Medulla oblongata (tissue), 1 donor: Measurements from ENCODE around the gene ADAP1.

ENCODE experiments used
- DNase-seq: peaks from one replicate; pipeline ENCODE4 v3.0.0-alpha.2; 2015; ENCODE audit errors: extremely low spot score

ADAP1 gene

DNA sequence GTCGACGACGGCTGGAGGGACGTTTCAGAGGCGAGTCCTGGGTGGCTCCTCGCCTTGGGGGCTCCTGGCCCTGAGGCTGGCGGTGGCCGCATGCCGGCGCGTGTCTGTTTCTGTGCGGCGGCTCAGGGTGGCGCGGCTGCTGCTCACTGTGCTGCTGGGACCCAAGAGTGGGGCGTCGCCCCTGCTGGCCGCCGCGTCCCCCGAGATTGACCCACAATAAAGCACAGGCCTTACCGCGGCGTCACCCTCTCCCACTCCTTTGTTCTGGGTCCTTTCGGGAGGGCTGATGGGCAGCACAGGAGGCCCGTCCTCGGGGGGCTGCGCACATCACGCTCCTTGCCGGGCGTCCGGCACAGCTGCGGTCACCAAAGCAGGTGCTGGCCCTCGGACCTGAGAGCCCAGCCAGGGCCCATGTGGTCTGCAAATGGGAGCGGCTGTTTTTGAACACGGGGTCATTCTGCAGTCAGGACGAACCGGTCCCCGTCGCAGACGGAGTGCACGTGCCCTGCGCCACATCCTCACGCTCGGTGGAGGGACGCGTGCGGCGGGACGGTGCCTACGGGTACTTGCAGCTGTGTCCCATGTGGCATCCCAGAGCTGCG lies 58.9 kb downstream of the ADAP1 start:
- no peak for DNase-seq

DNA sequence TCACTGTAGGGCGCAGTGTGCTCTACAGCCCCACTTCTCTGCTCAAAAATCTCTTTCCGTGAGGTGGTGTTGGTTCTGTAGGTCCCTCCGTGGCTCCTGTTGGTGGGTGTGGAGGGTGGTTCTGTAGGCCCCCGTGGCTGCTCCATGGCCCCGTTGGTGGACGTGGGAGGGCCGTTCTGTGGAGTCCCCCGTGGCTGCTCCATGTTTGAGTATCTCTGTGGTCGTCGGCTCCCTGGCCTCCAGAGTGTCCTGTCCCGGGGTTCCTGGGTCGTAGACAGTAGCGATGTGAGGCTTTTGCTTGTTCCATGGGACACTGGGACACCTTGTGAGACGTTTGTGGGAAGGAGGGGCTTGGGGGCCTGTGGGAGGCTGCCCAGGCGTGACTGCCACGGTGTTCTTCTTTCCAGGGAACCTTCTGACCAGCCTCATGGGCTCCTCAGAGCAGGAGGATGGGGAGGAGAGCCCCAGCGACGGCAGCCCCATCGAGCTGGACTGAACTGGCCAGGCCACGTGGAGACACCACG lies 59.5 kb downstream of the ADAP1 start:
- no peak for DNase-seq

- DNase-seq = no peak
These were observed 60.2 kb downstream of the ADAP1 start for GRCh38 chr7:894164-894867.

DNA sequence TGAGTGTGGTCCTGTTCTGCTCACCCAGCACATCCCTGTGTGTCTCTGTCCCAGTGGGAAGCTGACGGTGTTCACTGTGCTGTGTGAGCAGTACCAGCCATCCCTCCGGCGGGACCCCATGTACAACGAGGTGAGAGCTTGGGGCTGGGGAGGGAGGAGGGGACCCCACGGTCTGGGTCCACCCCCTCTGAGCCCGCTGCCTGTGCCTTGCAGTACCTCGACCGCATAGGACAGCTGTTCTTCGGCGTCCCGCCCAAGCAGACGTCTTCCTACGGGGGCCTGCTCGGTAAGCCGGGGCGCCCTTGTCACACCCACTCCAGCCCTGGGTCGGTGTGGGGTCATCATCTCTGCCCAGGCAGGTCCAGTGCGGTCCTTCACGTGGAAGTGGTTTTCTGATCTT lies 60.8 kb downstream of the ADAP1 start:
- no peak for DNase-seq

- DNase-seq = no peak
These were observed 61.6 kb downstream of the ADAP1 start for GRCh38 chr7:892648-893593.

- DNase-seq = no peak
These were observed 62.7 kb downstream of the ADAP1 start for GRCh38 chr7:891805-892204.

DNA sequence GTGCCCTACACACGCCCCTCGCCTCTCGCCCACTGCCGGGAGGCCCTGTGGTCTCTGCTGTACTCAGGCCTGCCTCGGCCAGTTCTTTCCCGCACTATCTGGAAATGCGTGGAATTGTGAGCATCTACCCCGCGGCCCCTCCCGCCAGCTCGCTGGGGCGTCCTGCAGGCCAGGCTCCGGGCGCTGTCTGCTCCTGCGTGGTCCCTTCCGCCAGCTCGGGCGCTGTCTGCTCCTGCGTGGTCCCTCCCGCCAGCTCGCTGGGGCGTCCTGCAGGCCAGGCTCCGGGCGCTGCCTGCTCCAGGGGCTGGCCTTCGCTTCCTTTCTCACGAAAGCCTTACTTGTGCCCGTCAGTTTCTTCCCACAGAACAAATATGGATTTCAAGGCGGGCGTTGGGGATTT lies 63.2 kb downstream of the ADAP1 start:
- DNase-seq = no peak

GRCh38 chr7:890868-891267 lies 63.6 kb downstream of the ADAP1 start:
- DNase-seq = no peak

GRCh38 chr7:889391-889790 lies 65.1 kb downstream of the ADAP1 start:
- no peak for DNase-seq

- no peak for DNase-seq
These were observed 65.5 kb downstream of the ADAP1 start for GRCh38 chr7:889025-889390.

DNA sequence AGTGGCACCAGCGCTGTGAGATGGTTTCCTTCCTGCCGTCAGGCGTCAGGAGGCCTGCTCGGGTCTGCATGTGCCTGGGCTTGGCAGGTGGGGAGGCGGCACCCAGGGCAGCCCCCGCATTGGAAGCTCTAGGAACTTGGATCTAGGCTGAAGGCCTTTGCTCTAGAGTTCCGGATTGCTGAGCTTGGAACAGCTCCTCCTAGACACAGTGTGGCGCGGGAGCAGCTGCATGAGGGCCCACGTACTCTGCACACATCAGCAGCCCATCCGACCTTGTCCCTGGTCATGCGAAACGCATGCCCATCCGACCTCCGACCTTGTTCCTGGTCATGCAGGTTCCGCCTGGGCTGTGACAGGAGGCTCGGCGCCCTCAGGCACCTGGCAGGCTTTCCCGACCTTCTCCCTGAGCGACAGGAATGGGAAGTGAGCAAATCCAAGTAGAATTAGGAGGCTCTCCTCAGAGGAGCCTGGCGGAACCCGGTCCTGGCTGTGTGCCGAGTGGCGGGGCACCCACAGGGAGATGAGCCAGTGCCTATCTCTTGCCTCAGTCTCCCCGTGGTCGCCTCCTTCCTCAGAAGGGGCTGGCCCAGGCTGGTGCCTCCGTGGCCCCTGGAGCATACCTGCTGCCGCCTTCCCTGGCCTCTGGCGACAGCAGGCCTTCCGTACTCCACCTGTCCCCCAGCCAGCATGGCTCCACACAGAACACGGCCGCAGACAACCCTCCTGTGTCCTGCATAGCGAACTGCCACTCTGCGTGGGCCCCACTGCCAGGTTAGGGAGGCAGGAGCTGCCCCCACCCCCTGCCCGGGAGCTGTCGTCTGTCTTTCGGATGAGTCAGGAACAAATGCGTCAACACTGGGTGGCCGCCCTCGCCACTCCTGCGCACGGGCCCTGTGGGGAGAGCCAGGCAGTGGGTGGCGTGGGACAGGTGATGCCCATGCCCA lies 66.1 kb downstream of the ADAP1 start:
- DNase-seq = no peak

- DNase-seq = no peak
These were observed 67.0 kb downstream of the ADAP1 start for GRCh38 chr7:887488-887820.

- DNase-seq = no peak
These were observed 67.6 kb downstream of the ADAP1 start for GRCh38 chr7:886626-887487.

GRCh38 chr7:885893-886625 lies 68.4 kb downstream of the ADAP1 start:
- DNase-seq = no peak

DNA sequence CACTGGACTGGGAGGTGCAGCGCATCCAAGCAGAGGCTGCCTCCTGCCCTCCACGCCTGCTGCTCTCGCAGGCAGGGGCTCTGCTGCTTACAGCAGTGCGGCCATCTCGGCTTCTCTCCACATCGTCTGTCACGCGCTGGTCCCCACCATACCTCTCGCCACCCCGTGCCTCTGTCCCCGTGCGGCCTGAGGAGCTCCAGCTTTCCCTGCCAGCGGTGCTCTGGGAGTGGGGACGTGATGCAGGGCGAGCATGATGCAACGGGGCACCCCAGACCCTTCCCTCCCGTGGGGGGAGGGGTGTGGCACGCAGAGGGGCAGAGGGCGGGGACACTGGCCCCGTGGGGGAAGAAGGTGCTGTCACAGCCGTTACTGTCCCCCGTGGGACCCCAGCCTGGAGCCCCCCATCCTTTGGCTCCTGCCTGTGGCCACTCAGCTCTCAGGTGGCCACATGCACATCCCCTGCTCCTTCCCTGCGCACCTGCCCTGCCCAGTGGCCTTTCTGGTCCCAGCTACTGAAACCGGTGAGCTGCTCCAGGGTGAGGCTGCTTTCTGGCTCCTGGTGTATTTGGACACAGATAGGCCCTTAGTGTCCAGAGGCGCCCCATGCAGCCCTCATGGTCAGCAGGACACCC lies 69.1 kb downstream of the ADAP1 start:
- DNase-seq = no peak

DNA sequence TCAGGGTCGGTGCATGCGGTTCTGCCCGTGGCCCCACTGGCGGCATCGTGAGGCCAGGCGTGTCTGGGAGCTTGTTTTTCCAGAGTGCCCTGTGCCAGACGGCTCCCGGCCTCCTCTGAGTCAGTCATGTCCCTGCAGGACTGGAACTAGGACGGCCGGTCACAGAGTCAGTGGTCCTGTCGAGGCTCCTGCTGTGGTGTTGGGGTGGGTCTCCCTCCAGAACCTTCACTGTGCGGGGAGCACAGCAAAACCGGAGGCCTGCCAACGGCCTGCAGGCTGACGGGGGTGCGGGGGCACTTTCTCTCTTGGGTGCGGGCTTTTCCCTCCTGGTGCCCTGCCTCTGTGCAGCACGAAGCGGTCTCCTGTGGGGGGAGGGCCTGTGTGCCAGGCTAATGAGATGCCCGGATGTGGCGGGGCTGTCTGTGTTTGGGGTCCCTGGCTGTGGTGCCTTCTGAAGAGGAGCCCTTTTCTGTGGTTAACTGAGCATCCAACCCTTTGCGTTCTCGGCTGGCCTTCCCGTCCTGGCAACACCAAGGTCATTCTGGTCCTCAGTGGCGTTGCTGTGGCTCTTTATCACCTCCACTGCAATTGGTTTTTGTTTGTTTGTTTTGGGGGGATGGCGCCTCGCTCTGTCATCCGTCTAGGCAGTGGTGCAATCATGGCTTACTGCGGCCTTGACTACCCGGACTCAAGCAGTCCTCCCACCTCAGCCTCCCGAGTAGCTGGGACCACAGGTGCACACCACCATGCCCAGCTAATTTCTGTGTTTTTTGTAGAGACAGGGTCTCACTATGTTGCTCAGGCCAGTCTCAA lies 70.1 kb downstream of the ADAP1 start:
- DNase-seq = no peak

DNA sequence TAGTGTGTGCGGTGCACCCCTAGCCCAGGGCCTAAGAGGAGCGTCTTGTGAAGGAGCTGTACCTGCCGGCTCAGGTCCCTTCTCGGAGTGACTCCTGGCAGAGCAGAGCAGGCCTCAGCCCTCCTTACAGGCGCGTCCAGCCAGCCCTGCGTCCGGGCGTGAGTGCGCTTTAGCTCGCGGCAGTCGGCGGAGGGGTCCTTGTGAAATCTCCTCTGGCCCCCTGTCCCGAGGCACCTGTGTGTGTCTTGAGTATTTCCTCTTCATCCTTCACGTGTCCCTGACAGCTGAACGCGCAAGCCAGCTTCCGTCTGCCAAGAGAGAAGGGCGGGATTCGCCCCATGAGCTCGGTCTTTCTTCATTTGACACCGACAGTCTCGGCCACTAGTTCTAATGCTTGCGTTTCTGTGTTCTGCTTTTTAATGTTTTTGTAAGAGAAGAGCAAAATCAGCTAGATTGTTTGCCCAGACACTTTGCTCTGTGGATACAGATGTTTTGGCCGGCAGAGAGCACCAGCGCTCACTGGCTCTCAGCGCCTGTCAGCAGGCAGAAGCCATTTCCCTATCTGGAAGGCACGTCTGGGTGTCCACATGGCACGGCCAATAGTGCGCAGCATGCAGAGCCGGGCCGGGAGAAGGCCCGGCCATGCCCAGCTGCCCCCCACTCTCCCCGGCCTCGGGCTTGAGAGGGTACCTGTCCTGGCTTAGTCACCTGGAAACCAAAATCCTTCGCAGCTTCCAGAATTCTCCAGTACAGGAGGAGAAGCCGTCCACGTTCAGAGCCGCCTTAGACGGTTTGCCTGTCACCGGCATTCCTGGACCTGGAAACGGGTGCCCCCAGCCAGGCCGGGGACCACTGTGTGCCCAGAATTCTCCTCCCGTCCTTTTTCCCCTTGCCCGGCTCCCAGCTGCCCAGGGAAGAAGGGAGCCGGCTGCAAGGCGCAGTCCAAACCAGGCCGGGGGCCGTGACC lies 71.1 kb downstream of the ADAP1 start:
- peak; percentile 49 for DNase-seq
